ENCODE data around the gene HECTD4.

The HECTD4 gene

DNA sequence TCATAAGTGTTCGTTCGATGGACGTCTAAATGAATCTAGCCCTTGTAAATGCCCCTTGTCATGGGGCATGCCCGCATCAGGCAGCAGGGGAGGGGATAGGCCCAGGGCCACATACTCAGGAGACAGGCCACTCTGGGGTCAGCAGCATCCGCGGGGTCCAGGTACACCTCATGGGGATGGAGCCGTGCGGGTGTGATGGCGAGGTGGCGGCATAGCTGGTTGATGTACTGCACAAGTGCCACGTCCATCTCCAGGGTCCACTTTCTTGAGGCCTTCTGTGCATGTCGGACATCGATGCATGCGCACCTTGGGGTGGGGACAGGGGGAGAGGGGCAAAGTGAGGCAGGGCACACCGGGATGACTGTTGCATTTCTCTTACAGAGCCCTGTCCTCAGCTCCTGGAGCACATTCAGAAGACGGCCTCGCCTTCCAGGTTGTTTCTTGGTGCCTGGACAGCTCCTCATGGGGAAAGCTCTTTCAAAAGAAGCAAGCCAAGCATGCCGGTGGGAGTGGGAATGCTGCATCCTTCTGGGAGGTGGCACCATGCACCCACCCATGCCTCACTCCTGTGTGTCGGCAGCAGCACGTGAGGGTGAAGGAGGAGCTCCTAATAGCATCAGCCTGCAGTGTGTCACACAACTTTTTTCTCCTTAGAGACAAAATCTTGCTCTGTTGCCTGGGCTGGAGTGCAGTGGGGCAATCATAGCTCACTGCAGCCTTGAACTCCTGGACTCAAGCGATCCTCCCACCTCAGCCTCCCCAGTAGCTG, 209.5 kb downstream of the HECTD4 start:
- DNase-seq, result no peak

DNA sequence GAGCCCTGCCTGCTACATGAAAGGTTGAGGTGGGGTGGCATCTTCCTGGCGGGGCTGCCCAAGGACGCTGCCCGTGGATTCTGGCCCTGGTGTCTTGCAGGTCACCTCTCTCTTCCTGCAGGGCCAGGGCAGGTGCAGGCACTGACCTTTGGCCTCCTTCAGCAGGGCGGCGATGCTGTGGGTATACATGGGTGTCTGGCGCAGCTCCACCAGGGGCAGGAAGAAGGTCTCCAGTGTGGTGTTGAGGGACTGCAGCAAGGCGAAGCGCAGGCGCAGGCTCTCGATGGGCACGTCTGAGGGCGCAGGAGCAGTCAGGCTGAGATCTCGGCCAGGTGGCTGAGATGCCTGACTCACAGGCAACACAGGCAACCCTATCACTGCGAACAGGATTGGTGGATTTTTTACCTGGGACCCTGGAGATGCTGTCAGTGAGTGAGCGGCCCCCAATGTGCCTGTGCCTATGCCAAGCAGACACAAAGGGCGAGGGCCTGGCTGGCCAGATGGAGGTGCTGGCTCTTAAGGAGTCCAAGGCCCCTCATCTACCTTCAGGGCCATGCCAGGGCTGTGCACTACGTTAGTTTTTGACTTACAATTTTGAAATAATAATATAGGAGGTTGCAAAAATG, 211.1 kb downstream of the HECTD4 start:
- no peak for DNase-seq

DNA sequence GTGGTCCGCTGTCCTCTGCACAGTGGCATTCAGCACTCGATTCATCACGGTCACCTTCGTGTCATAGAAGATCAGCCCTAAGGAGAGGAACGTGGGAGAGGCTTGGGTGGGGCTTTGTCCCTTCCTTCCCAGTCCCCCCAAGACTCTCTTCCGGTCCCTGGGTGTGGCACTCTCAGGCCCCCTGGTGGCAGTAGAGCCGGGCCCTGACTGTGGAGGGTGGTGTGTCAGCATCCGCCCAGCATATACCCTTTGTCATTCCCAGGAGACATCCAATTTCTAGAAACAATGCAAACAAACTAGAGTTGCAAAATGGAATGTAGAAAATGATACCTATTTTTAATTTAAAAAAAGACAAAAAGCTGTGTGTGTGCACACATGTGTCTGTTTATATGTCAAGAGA, 211.9 kb downstream of the HECTD4 start:
- DNase-seq, result peak; percentile 44

DNA sequence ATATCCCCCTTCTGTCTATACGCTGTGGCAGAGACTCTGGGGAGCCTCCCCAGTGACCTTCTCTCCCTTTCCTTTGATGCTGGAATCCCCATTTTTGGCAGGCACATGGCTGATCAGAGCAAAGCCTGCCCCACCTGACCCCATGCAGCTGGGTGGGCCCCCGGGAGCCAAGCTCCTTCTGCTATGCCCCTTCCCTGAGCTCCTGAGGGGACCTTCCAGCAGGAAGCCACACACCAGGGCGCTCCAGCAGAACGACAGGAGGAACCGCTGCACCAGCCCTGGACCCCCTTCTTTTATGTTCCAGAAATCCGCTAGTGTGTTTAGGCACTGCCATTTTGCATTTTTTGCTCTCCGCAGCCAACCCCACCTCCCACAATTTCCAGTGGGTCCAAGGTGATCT, 212.3 kb downstream of the HECTD4 start:
- DNase-seq, result no peak

DNA sequence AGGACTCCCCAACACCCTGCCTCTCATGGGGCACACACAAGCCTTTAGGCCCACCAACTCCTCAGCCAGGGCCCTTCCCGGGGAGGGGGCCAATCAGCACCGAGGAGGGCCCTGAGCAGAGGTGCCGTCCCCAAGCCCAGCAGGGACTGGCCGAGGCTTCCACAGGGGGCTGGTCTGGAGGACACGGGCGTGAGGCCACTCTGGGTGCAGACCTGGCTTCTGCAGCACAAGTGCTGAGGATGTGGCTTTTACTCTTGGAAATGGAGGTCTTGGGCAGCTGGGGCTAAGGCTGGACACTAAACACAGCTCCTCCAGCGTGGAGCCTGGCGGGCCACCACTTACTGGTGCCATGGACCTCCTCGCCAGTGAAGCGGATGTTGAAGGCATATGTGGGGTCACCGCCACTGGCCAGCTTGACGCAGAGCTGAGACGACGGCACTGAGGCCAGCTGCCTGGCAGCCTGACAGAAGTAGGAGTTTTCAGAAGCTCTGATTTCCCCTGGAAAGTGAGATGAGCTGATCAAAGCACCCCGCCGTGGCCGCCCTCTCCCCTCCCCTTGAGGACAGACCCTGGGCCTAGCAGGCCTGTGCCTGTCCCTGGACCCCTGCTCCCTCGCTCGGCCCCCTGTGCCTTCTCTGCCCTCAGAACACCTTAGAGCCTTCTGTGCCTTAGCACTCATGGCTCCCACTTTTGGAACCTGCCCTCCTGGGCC, 212.9 kb downstream of the HECTD4 start:
- no peak for DNase-seq

DNA sequence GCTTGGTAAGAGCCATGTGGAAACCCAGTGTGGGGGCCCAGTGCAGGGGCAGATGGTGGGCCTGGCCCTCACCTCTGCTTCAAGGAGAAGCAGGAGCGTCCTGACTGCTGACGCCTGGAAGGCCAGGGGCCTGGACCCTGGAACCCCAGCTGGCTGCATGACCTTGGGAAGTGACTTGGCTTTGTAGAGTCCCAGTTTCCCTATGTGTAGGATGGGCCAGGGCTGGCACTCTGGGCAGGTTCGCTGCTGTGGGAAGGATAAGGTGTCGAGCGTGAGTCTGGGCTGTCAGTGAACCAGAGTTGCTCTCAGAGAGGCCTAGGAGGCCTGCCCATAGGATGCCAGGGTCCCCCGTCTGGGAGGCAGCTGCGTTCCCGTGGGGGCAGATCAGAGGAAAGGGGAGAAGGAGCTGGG, 213.7 kb downstream of the HECTD4 start:
- DNase-seq, result no peak

DNA sequence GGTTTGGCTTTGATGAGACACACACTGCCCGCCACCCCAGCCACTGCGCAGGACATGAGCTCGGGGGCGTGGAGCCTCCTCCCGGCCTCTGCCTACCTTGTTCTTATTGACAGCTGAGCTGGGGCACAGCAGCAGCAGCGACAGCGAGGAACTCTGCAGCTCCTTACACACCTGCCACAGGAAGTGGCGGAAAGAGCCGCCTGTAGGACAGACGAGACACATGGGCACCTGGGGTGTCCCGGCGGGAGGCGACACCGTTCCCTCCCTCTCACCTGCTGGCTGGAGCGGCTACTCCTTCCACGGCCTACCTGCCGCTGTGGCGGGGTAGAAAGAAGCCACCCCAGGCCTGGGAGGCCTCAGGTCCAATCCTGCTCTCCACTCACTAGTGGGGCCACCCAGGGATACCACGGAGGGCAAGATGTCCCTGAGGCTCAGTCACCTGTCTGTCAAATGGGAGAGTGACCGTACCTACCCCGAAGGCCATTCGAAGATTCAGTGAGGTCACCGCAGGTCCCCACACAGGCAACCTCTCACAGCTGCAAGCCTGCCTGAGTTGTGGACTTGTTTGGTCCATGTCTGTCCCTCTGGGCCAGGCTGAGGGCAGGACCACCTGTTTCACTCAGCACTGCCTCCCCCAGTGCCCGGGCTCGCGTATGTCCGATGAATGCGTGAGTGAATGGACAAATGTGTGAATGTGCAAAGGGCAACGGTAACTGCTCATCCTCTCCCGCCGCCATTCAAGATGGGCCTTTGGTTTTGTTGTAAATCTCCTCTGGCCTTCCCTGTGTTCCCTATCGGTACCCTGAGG, 214.3 kb downstream of the HECTD4 start:
- no peak for DNase-seq

DNA sequence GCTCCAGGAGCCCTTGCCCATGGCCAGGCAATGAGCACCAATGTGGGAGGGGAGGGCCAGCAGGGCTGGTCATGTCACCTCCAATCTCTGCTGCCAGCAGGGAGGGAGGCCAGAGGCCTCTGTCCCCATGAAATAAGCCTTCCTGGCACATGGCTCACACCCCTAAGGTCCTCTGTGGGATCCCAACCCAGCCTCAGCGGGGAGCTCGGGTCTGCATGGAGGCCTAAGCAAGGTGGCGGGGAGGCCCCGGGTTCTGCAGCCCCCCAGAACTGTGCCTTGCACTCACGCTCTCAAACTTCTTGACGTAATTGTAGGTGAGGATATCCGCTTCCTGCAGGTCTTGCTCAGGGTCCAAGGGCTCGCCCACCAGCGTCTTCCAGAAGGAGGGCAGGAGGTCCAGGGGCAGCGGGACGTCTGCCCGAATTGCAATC, 215.2 kb downstream of the HECTD4 start:
- no peak for DNase-seq

DNA sequence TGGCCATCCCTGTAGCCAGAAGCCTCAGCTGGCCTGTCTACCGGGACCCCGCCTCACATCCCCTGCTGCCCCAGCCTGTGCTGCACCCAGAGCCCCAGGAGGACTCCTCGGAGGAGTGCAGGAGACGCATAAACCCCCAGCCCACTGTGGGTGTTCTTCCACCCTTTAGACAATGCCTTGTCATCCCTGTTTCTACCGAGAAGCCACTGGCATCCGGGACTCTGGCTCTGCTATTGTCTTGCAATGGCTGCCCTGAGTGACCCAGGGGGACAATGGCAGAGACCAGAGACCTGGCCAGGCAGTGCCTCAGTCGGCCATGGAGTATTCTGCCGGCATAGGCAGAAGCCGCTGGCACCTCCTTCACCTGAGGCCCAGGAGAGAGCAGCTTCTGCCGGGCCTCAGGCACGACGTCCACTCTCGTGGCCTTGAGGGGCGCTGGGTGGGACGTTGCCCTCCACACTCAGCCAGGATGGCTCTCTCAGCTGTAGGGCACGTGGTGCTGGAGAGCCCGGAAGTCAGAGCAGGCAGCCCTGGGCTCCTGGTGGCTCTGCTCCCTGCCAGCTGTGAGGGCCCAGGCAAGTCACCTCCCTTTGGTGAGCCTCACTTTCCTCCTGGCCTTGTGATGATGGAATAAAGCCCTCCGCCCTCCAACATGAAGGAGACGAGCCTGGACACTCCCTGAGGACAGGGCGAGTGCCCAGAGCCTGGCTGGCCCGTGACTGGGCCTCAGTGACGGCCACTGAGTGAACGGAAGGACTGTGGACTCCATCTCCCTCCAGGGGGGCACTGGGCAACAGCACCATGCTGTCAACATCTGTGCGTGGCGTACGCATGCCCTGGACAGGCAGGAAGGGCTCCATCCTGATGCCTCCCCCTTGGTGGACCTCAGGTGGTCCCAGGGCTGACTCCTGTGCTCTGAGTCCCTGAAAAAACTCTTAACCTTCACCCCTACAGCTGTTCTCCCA, 215.9 kb downstream of the HECTD4 start:
- DNase-seq, result no peak

DNA sequence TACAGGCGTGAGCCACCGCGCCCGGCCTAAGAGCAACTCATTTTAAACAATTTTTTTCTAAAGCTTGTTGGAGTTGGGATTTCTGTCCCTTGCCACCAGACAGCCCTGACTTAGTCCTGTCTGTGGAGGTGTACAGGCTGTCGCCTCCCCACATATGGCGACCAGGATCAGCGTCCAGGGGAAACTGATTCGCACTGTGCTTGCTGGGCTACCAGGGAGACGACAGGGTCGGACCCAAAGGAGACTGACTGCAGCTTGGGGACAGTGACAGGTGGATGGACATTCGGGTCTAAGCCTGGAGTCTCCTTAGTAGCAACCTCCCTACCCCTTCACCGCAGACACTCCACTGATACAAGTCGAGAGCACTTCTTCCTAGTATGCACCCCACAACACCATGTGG, 216.6 kb downstream of the HECTD4 start:
- DNase-seq, result no peak

DNA sequence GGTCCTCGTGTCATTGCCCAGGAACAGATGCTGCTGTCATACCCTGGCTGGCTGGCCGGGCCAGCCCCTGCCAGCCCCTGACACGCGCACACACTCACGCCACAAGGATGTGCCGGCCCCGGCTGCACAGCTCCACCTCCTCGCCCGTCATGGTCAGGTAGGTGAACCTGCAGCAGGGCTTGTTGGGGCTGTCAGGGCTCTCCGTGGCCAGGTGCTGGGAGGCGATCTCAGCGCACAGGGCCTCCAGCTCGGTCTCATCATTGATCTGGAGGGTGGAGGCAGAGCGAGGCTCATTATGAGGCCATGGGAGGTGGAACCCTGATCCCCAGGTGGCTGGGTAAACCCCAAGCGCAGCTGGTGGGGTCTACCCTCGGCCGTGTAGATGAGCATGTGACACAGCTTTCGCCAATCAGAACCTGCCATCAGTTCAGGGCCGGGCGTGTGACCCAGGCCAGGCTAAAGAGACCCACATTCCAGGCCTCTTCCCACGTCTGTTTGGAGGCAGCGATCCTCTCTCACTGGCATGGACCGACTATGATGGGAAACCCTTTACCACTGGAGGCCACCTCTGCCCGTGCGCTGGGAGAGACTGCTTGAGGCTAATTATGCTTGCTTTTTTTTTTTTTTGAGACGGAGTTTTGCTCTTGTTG, 218.1 kb downstream of the HECTD4 start:
- DNase-seq, result no peak

DNA sequence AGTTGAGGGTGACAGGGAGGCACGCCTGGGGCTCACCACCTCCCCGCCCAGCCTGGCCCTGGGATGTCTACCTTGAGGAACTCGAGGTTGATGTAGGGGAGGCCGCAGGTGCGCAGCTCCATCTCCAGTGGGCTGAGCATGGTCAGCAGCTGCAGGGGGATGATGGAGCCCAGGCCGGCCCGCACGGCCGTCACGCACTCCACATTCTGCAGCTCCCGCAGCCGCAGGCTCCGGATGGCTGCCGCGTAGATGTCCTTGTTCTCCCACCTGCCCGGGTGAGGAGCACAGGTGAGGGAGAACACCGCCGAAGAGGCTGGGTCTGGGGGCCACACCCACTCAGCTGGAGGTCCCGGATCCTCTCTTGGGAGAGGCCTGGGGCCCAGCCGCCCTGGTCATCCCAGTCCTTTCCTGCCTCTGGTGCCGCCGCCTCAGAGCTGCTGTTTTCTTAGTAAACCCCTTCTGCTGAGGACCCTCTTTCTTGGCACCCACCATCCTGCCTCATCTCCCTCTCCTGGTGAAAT, 218.7 kb downstream of the HECTD4 start:
- DNase-seq, result no peak

DNA sequence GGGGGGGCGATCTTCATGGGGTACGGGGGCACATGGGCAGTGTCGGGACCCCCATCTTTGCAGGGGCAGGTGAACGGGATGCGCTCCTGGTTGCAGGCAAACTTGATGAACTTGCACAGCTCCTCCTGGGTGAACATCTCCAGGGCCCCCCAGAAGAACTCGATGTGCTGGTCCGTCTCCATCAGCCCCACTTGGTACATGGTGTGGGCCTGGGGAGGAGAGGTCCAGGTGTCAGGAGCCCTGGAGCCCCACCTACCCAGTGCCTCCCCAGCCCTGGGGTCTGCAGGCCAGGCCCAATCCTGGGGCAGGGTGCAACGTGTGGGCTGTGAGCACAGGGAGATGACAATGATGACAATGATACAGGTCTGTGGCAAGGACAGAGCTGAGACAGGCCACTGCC, 219.2 kb downstream of the HECTD4 start:
- no peak for DNase-seq

DNA sequence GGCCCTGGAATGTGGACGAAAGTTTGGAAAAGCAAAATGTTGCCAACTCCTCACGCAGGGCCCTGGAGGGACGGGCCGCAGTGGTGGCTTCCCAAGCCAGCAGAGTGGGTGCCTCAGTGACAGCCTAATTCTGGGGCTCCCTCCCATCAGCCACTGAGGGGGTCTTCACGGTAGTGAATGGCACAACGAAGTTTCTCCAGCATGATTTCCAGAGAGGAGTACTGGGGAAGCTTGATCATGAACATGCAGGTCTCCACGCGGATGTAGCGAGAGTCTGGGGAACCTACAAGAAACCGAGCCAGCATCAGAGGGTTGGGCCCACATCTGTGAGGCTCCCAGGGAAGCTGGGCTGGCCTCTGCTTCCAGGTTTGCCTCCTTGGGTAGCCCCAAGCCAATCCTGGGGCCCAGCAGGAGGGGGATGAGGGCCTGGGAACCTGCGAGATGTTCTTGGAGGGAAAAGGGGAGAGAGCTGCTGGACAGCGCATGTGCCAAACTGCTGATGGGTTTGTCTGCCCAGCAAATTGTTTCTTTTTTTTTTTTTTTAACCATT, 219.9 kb downstream of the HECTD4 start:
- no peak for DNase-seq

DNA sequence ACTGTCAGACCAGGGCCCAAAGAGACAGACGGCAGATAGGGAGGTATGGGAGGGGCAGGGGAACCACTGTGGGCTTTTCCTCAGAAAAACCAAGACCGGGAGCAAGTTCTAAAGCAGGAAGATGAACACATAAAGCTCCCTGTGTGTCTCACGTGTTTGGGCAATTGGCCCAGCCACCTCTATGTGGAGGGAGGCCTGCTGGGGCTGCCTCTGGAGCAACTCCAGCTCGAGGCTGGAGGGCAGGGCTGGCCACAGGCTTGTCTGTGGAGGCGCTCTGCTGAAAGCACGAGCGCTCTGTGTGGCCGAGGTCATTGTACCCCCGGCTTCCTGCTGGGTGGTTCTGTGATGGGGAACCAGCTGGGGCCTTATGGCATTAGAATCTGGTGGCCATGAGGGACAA, 220.5 kb downstream of the HECTD4 start:
- DNase-seq, result no peak

DNA sequence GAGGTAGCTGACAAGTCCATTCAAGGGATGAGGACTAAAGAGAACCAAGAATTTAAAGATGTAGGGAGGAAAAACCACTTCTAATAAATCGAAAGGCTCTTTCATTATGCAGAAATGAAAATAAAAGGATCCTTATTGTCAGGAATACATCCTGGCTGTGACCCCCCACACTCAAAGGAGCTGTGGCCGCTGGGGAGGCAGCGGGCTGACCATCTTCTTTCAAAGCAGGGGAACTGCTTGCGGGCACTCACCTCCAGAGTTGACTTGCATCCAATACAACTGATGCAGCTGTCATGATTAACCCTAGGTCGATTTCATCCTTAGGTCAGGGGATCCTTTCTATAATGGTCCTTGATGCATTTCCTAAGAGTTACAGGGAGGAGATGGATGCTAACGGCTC, 221.6 kb downstream of the HECTD4 start:
- DNase-seq, result no peak

DNA sequence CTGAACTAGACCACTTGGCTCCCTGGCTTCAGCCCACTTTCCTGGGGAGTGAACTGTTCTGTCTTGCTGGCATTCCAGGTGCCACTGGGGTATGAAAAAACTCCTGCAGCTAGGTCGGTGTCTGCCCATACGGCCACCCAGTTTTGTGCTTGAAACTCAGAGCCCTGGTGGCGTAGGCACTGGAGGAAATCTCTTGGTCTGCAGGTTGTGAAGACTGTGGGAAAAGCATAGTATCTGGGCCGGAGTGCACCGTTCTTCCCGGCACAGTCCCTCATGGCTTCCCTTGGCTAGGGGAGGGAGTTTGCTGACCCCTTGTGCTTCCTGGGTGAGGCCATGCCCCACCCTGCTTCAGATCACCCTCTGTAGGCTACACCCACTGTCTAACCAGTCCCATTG, 223.1 kb downstream of the HECTD4 start:
- no peak for DNase-seq

DNA sequence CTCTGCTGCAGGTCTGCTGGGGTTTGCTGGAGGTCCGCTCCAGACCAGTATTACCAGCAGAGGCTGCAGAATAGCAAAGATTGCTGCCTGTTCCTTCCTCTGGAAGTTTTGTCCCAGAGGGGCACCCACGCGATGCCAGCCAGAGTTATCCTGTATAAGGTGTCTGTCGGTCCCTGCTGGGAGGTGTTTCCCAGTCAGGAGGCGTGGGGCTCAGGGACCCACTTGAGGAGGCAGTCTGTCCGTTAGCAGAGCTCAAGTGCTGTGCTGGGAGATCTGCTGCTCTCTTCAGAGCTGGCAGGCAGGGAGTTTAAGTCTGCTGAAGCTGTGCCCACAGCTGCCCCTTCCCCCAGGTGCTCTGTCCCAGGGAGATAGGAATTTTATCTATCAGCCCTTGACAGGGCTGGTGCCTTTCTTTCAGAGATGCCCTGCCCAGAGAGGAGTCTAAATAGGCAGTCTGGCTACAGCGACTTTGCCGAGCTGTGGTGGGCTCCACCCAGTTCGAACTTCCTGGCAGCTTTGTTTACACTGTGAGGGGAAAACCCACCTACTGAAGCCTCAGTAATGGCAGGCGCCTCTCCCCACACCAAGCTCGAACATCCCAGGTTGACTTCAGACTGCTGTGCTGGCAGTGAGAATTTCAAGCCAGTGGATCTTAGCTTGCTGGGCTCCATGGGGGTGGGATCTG, 223.6 kb downstream of the HECTD4 start:
- DNase-seq, result peak; percentile 24

DNA sequence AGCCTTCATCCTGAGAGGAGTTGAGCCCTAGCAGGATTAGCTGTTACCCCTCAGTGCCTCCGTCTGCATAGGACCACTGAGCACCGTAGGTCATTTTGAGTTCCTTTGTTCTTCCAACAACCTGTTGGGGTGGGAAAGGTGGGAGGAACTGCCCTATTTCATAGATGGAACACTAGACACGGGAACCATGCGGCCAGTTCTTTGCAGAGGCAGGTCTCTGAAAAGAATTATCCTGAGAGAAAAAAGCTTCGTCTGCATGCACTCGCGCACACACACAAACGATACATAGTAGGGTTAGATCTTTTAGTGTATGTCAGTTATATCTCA, 228.4 kb downstream of the HECTD4 start:
- DNase-seq, result no peak

DNA sequence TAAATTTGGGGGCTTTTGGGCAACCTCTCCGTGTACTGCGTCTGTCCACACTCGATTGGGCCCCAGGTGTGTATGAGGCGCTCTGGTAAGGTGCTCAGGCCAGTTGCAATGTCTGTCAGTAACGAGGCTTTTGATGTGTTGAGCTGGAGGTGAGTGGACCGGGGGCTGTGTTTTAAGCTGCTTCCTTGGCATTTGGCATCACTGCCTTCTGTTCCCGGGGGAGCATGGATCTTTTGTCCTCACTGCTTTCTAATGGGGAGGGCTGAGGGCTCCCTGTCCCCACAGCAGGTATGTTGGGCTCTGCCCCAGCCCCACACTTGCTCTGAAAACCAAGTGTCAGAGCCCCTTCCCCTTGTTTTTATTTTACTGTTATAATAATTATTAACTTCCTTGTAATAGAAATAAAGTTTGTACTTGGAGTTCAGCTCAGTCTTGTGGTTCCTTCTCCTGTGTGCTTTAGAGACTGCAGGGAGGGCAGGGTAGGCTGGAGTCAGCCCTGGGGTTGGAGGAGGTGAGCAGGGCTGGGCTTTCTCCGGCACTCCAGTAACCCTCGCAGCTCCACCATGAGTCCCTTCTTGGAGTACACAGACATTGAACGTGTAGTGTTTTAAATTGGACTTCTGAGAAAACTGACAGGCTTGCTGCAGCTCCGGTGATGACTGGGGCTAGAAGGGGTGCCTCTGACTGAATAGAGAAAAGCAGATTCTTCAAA, 228.9 kb downstream of the HECTD4 start:
- DNase-seq, result no peak
